Measurements from ENCODE around the gene ST7. TPM values are rescaled to one million over a fixed set of nuclear protein-coding genes. Genes with fewer than 3 reads are reported as not detected.

Gene ST7
- total RNA-seq, 1 donor from 2014 or later = 17.0 TPM

- Histone ChIP-seq H3K36me3 (ENCODE audit: control insufficient read depth, insufficient read depth, low read length) (no peaks in the 10 kb centered on the region), H3K27me3 (ENCODE audit: control insufficient read depth, insufficient read depth, low read length) (no peaks in the 10 kb centered on the region), H3K4me3 (ENCODE audit: low read depth, low read length) (no peak overlapping the region)
- DNase-seq (ENCODE audit: low read depth) = no peak
- TF ChIP-seq CTCF (IDR thresholded peaks at IDR 0.05; ENCODE audit: insufficient read depth, low read length, poor library complexity, severe bottlenecking) = no peak
These were observed 177.0 kb downstream of the ST7 start for GRCh38 chr7:117130262-117130661.

- Histone ChIP-seq H3K36me3 (ENCODE audit: control insufficient read depth, insufficient read depth, low read length) (no peaks in the 10 kb centered on the region), H3K4me3 (ENCODE audit: low read depth, low read length) (no peak overlapping the region), H3K27me3 (ENCODE audit: control insufficient read depth, insufficient read depth, low read length) (no peaks in the 10 kb centered on the region)
- peak; percentile 76 for DNase-seq (ENCODE audit: low read depth)
- TF ChIP-seq CTCF (IDR thresholded peaks at IDR 0.05; ENCODE audit: insufficient read depth, low read length, poor library complexity, severe bottlenecking) = no peak
These were observed 179.2 kb downstream of the ST7 start for GRCh38 chr7:117132321-117133120.

GRCh38 chr7:117133125-117133524 lies 179.8 kb downstream of the ST7 start:
- Histone ChIP-seq H3K27me3 (ENCODE audit: control insufficient read depth, insufficient read depth, low read length) (no peaks in the 10 kb centered on the region), H3K4me3 (ENCODE audit: low read depth, low read length) (no peak overlapping the region), H3K36me3 (ENCODE audit: control insufficient read depth, insufficient read depth, low read length) (no peaks in the 10 kb centered on the region)
- TF ChIP-seq CTCF (IDR thresholded peaks at IDR 0.05; ENCODE audit: insufficient read depth, low read length, poor library complexity, severe bottlenecking) = no peak
- DNase-seq (ENCODE audit: low read depth) = no peak

GRCh38 chr7:117134411-117134810 lies 181.1 kb downstream of the ST7 start:
- DNase-seq (ENCODE audit: low read depth) = no peak
- Histone ChIP-seq H3K4me3 (ENCODE audit: low read depth, low read length) (no peak overlapping the region), H3K27me3 (ENCODE audit: control insufficient read depth, insufficient read depth, low read length) (no peaks in the 10 kb centered on the region), H3K36me3 (ENCODE audit: control insufficient read depth, insufficient read depth, low read length) (no peaks in the 10 kb centered on the region)
- TF ChIP-seq CTCF (IDR thresholded peaks at IDR 0.05; ENCODE audit: insufficient read depth, low read length, poor library complexity, severe bottlenecking) = no peak

- Histone ChIP-seq H3K4me3 (ENCODE audit: low read depth, low read length) (no peak overlapping the region), H3K27me3 (ENCODE audit: control insufficient read depth, insufficient read depth, low read length) (no peaks in the 10 kb centered on the region), H3K36me3 (ENCODE audit: control insufficient read depth, insufficient read depth, low read length) (no peaks in the 10 kb centered on the region)
- no peak for TF ChIP-seq CTCF (IDR thresholded peaks at IDR 0.05; ENCODE audit: insufficient read depth, low read length, poor library complexity, severe bottlenecking)
- no peak for DNase-seq (ENCODE audit: low read depth)
These were observed 181.7 kb downstream of the ST7 start for GRCh38 chr7:117134889-117135552.

Measured in kidney epithelial cell (primary cell).